ENCODE results near the gene ATE1. TPM values are rescaled to one million over a fixed set of nuclear protein-coding genes. Genes with fewer than 3 reads are reported as not detected.

Gene ATE1
- total and polyA plus RNA-seq, 2 donors (not counting 1 experiment from before 2014, with no cell fraction given), result 8.2 to 32.0 TPM

DNA sequence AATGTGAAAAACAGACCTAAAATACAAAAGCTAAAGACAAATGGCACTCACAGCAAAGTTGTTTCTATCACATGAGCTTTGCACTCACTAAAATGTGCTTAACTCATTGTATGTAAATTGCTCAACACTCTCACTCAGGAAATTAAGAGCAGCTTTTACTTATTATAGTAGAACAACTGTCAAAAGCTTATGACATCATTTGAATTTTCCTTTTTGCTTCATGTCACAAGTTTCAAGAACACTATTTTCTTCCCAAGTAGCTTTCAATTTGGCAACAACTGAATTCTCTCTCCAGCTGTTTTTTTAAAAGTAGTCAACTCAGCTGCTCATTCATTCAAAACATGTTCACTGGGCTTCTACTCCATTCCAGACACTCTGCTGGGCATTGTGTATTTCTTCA is 46.9 kb downstream of the ATE1 start:
- Histone ChIP-seq H3K4me3 (ENCODE audit: control extremely low read depth in 1 of 5, extremely low read depth in 1 of 5, insufficient read depth in 1 of 5, low read depth in 2 of 5, low read length in 4 of 5) (no peak overlapping the region), H3K4me1 (ENCODE audit: control insufficient read depth in 2 of 2, insufficient read depth in 2 of 2, low read length in 2 of 2) (no peaks in the 10 kb centered on the region), H3K27ac (ENCODE audit: low read length in 2 of 2) (no peak overlapping the region), H3K27me3 (replicated peaks in 1 of 4; ENCODE audit: control extremely low read depth in 1 of 4, control insufficient read depth in 3 of 4, insufficient read depth in 4 of 4, low read length in 3 of 4) (no peaks in the 10 kb centered on the region), H4K20me1 (ENCODE audit: control insufficient read depth, insufficient read depth, low read length, poor library complexity, severe bottlenecking) (no peaks in the 10 kb centered on the region), H2AFZ (ENCODE audit: insufficient read depth, low read depth, low read length, poor library complexity, severe bottlenecking) (no peak overlapping the region), H3K36me3 (replicated peaks in 1 of 2; ENCODE audit: control extremely low read depth in 1 of 2, control insufficient read depth in 1 of 2, extremely low read depth in 1 of 2, insufficient read depth in 2 of 2, low read length in 1 of 2) (peaks cover 0 to 6% of the 10 kb centered on the region in 2 experiments), H3K9ac (ENCODE audit: low read length) (no peak overlapping the region), H3K9me3 (ENCODE audit: control extremely low read depth in 1 of 3, control insufficient read depth in 2 of 3, insufficient read depth in 1 of 3, low read length in 2 of 3) (no peaks in the 10 kb centered on the region), H3K4me2 (replicated peaks; ENCODE audit: low read depth, low read length, poor library complexity, severe bottlenecking) (no peak overlapping the region), H3K79me2 (ENCODE audit: control insufficient read depth, insufficient read depth, low read length) (no peaks in the 10 kb centered on the region)
- H3K9me3 Mint-ChIP-seq (ENCODE audit: insufficient read depth), result no peaks in the 10 kb centered on the region
- TF ChIP-seq, protein P1, sequence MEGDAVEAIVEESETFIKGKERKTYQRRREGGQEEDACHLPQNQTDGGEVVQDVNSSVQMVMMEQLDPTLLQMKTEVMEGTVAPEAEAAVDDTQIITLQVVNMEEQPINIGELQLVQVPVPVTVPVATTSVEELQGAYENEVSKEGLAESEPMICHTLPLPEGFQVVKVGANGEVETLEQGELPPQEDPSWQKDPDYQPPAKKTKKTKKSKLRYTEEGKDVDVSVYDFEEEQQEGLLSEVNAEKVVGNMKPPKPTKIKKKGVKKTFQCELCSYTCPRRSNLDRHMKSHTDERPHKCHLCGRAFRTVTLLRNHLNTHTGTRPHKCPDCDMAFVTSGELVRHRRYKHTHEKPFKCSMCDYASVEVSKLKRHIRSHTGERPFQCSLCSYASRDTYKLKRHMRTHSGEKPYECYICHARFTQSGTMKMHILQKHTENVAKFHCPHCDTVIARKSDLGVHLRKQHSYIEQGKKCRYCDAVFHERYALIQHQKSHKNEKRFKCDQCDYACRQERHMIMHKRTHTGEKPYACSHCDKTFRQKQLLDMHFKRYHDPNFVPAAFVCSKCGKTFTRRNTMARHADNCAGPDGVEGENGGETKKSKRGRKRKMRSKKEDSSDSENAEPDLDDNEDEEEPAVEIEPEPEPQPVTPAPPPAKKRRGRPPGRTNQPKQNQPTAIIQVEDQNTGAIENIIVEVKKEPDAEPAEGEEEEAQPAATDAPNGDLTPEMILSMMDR (IDR thresholded peaks at IDR 0.05), result no peak
- TF ChIP-seq EZH2 (IDR thresholded peaks at IDR 0.05; ENCODE audit: borderline replicate concordance, insufficient read depth, low read depth, low read length, poor library complexity, severe bottlenecking), result no peak
- H3K4me3 Mint-ChIP-seq, result no peak overlapping the region
- no peaks in the 10 kb centered on the region for H3K4me1 Mint-ChIP-seq
- ATAC-seq (ENCODE audit: low read depth), result no peak
- DNase-seq, result no peak
- no peaks in the 10 kb centered on the region for H3K27me3 Mint-ChIP-seq
- intact Hi-C loops (cut with micrococcal nuclease), result no loop called here
- no peak overlapping the region for H3K27ac Mint-ChIP-seq
- ChIA-PET CTCF (no interaction called here), POLR2A (no interaction called here)

DNA sequence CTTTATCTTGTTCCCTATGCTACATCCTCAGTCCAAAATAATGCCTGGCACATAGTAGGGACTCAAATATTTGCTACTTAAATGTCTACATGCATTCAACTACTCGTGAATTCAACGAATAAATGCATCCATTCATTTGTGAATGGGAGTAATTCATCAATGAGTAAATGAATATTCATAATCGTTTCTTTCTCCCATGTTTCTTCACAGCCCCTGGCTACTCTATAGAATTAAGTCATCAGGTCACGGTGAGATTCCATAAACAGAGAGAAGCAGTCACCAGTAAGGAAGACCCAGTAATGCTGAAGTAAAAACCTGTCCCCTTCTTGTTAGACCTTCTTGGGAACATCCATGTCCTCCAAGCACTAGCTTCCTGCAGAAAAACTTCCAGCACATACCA is 48.4 kb downstream of the ATE1 start:
- Histone ChIP-seq H2AFZ (ENCODE audit: insufficient read depth, low read depth, low read length, poor library complexity, severe bottlenecking) (no peak overlapping the region), H3K4me3 (ENCODE audit: control extremely low read depth in 1 of 5, extremely low read depth in 1 of 5, insufficient read depth in 1 of 5, low read depth in 2 of 5, low read length in 4 of 5) (no peak overlapping the region), H3K79me2 (ENCODE audit: control insufficient read depth, insufficient read depth, low read length) (no peaks in the 10 kb centered on the region), H3K9me3 (ENCODE audit: control extremely low read depth in 1 of 3, control insufficient read depth in 2 of 3, insufficient read depth in 1 of 3, low read length in 2 of 3) (no peaks in the 10 kb centered on the region), H3K4me2 (replicated peaks; ENCODE audit: low read depth, low read length, poor library complexity, severe bottlenecking) (no peak overlapping the region), H3K27ac (ENCODE audit: low read length in 2 of 2) (no peak overlapping the region), H3K36me3 (replicated peaks in 1 of 2; ENCODE audit: control extremely low read depth in 1 of 2, control insufficient read depth in 1 of 2, extremely low read depth in 1 of 2, insufficient read depth in 2 of 2, low read length in 1 of 2) (peaks cover 0 to 6% of the 10 kb centered on the region in 2 experiments), H3K27me3 (replicated peaks in 1 of 4; ENCODE audit: control extremely low read depth in 1 of 4, control insufficient read depth in 3 of 4, insufficient read depth in 4 of 4, low read length in 3 of 4) (no peaks in the 10 kb centered on the region), H3K4me1 (ENCODE audit: control insufficient read depth in 2 of 2, insufficient read depth in 2 of 2, low read length in 2 of 2) (no peaks in the 10 kb centered on the region), H4K20me1 (ENCODE audit: control insufficient read depth, insufficient read depth, low read length, poor library complexity, severe bottlenecking) (no peaks in the 10 kb centered on the region), H3K9ac (ENCODE audit: low read length) (no peak overlapping the region)
- no peak overlapping the region for H3K27ac Mint-ChIP-seq
- 100% methylated on average over 1 of the region's 4 CpGs for WGBS (ENCODE audit: insufficient coverage)
- no peak for DNase-seq
- H3K9me3 Mint-ChIP-seq (ENCODE audit: insufficient read depth), result no peaks in the 10 kb centered on the region
- no peaks in the 10 kb centered on the region for H3K4me1 Mint-ChIP-seq
- CTCF ChIA-PET, result no interaction called here
- POLR2A ChIA-PET, result no interaction called here
- intact Hi-C loops (cut with micrococcal nuclease), result no loop called here
- TF ChIP-seq, protein P1 (IDR thresholded peaks at IDR 0.05), result no peak
- no peak for TF ChIP-seq EZH2 (IDR thresholded peaks at IDR 0.05; ENCODE audit: borderline replicate concordance, insufficient read depth, low read depth, low read length, poor library complexity, severe bottlenecking)
- no peak overlapping the region for H3K4me3 Mint-ChIP-seq
- no peaks in the 10 kb centered on the region for H3K27me3 Mint-ChIP-seq
- no peak for ATAC-seq (ENCODE audit: low read depth)

Measured in B cell (primary cell).